Vein endothelial cell (primary cell): ENCODE results near the gene LRP11. TPM values are rescaled to one million over a fixed set of nuclear protein-coding genes. Genes with fewer than 3 reads are reported as not detected.

Experiments used
- total RNA-seq: library from RNA; depleted of rRNA; stranded (reverse); fragments of >200 nt; gene quantifications from 2 replicates; pipeline ENCODE4 v1.2.3, GENCODE V29; 2012

The LRP11 gene, protein sequence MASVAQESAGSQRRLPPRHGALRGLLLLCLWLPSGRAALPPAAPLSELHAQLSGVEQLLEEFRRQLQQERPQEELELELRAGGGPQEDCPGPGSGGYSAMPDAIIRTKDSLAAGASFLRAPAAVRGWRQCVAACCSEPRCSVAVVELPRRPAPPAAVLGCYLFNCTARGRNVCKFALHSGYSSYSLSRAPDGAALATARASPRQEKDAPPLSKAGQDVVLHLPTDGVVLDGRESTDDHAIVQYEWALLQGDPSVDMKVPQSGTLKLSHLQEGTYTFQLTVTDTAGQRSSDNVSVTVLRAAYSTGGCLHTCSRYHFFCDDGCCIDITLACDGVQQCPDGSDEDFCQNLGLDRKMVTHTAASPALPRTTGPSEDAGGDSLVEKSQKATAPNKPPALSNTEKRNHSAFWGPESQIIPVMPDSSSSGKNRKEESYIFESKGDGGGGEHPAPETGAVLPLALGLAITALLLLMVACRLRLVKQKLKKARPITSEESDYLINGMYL
- 13.7 and 20.3 TPM in 2 replicates for total RNA-seq

DNA sequence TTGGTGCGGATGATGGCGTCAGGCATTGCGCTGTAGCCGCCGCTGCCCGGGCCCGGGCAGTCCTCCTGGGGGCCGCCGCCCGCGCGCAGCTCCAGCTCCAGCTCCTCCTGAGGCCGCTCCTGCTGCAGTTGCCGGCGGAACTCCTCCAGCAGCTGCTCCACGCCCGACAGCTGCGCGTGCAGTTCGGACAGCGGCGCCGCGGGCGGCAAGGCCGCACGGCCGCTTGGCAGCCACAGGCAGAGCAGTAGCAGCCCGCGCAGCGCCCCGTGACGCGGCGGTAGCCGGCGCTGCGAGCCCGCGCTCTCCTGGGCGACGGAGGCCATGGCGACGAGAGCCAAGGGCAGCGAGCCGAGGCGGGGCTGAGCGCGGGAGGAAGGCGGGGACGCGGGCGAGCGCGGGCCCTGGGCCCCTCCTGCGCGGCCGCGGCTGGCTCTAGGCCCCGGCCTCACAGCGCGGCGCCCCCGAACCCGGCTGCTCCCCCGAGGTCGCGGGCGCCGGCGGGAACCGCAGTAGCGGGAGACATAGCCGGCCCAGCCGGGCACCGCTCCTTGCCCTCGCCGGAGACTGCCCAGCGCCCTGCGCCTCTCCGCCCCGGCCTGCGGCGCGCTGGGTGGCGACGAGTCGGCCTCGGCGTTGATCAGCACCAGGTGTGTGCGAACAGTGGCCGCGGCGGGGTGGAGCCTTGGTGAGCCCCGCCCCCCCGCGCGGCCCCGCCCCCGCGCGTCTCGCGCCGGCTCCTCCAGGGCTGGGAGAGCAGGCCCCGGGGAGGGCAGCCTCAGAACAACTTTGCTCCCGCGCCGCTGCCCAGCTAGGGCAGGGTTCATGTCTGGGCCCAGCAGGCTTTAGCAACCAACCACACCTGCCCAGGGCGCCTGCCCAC is at the start of gene LRP11:
Gene LRP11, minus strand, starts transcription at position 662 of the 880 bp plus-strand sequence. Its CDS starts 339 bp downstream, at position 323.

DNA sequence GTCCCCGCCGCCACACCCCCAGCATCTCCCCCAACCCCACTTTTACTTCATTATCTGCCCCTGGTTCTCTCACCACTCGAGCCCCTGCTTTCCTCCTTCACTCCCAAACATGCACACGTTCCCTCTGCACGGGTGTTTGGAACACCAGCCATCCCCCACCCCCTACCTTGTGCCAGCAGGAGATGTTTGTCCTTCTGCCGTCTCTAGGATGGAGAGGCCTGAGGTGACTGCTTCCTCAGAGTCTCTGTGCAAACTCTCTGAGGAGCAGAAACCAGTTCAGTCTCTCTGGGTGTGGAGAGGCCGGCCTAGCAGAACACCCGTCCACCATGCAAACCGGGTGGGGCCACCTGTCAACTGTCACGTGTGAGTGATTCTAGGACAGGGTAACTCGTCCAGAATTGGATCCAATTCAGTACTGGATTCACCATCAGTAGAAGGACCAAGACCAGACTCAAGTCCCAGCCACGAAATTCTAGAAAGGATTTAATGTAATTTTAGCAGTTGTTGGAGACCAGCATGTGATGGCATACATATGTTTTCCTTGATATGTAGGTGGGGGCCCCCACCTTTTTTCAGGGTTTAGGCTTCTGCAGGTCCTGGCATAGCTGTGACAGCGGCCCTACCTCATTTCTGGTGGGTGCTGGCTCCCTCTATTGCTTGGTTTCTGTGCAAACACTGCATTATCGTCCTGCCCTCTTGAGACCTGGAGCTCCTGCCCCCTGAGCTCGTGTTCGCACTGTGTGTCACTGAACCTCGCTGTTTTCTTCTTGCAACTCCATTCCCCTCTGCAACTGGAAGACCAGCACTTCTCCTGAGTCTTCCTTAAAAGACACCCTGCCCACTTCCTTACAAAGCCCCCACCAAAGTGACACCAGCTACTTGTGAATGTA is 33.9 kb upstream of the LRP11 start, which contains the start of gene RAET1E:
Gene RAET1E, minus strand, starts transcription at position 259 of the 890 bp plus-strand sequence. CDS start 7,212 bp downstream, outside the sequence.

Other genes starting within 250 kb of the LRP11 start
- gene KATNA1, start 215.6 kb downstream of the LRP11 start, total RNA-seq = 16.3 and 27.7 TPM in 2 replicates
- 26.8 and 27.4 TPM in 2 replicates for gene LATS1, start 146.3 kb downstream of the LRP11 start, total RNA-seq
- gene NUP43, start 117.8 kb downstream of the LRP11 start, total RNA-seq = 31.0 and 54.1 TPM in 2 replicates
- gene PCMT1, start 114.6 kb downstream of the LRP11 start, total RNA-seq = 128 and 154 TPM in 2 replicates
- gene RAET1E, start 33.8 kb upstream of the LRP11 start, total RNA-seq = 0.29 and 0.33 TPM in 2 replicates
- 0.29 and 0.33 TPM in 2 replicates for gene RAET1G, start 58.8 kb upstream of the LRP11 start, total RNA-seq
- gene ULBP2, start 77.7 kb upstream of the LRP11 start, total RNA-seq = 6.2 and 8.0 TPM in 2 replicates
- 0.57 and 0.65 TPM in 2 replicates for gene ULBP1, start 99.6 kb upstream of the LRP11 start, total RNA-seq
- not detected in 2 replicates for gene RAET1L, start 161.2 kb upstream of the LRP11 start, total RNA-seq
- 20.1 and 24.8 TPM in 2 replicates for gene ULBP3, start 204.8 kb upstream of the LRP11 start, total RNA-seq